GM18511 (cell line): Measurements from ENCODE around the gene ANTKMT.
A peak's percentile ranks its signal among the peaks of the same experiment; 100 is the strongest.
"Not testable (repeated sequence)": the region's sequence is repeated elsewhere in the genome, so short reads cannot be mapped to it uniquely, and the experiment has no call there.

Experiments used
- ATAC-seq: cut with Tn5 transposase; IDR thresholded peaks from one replicate; pipeline ENCODE4 v1.9.1; 2021; ENCODE audit warnings: mild to moderate bottlenecking, moderate library complexity; ENCODE audit not compliant: unreplicated experiment

Gene ANTKMT

GRCh38 chr16:712740-713250 lies 8.2 kb upstream of the ANTKMT start:
- not testable (repeated sequence) for ATAC-seq

DNA sequence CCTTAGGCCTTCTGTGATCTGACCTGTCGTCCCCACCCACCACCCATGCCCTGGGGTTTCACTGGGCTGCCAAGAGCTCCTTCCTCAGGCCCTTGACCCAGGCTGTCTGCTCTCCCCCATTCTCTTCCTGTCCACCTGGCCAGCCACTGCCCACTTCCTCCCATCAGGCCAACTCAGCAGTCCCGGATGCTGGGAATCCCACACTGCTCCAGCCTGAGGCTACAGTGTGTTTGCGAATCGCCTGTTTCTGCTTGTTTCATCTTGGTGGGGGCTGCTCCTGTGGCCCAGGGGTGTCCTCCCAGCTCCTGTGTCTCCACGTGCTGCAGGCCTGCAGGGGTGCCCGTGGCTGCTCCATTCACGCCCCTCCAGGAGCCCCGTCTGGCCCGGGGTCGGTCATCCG lies 6.9 kb upstream of the ANTKMT start:
- no peak for ATAC-seq

DNA sequence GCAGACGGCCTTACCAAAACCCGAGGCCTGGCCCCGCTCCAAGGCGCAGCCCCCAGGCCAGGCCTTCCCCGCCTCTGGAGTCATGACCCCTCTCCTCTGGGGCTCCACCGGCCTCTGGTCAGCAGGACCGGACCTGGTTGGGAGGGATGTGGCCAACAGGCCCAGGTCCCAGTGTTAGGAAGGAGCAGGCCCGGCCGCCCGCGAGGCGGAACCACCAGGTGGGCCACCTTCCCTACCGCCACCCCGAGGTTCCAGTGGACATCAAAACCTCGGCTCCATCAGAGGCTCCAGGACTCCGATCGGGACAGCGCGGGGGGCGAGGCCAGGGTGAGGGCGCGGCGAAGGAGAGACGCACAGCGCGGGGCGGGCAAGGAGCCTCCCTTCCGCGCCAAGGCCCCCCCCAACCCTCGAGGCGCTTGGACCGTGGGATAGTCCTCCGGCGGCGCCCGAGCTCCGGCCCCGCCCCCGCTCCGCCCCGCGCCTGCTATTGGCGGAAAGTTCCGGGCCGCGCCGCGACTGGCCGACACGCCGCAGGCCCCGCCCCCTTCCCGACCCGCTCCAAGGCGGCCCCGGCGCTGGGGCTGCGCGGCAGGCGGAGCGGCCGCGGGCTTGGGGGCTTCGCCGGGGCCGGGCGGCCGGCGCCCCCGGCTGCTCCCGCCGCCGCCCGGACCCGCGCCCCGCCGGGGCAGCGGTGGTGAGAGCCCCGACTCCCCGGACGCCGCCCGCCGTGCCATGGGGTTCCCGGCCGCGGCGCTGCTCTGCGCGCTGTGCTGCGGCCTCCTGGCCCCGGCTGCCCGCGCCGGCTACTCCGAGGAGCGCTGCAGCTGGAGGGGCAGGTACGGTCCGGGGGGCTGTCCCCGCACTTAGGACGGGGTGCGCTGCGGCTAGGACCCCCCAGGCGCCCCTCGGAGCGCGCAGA lies 6.1 kb upstream of the ANTKMT start, which contains the start of gene METRN:
METRN (plus strand) TSS at position 561 of the 919 bp plus-strand sequence; CDS start at position 733, 172 bp downstream.
- peak; percentile 79 for ATAC-seq

- no peak for ATAC-seq
Measured at GRCh38 chr16:715477-716199, 5.3 kb upstream of the ANTKMT start.

DNA sequence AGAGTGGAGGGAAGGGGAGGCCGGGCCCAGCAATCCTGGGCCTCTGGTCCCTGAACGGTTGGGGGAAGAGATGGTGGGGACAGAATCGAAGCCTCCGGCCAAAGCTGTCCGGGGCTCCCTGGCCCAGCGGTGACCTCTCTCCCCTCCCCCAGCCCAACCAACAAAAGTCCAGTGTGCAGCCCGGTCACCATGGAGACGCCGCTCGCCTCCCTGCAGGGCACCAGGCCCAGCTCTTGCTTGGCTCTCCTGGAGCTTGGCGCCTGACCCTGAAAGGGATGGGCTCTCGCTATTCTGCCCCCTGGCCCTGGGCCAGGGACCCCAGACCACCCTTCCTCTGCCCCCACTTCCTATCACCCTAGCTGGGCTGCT lies 4.8 kb upstream of the ANTKMT start:
- ATAC-seq: no peak

DNA sequence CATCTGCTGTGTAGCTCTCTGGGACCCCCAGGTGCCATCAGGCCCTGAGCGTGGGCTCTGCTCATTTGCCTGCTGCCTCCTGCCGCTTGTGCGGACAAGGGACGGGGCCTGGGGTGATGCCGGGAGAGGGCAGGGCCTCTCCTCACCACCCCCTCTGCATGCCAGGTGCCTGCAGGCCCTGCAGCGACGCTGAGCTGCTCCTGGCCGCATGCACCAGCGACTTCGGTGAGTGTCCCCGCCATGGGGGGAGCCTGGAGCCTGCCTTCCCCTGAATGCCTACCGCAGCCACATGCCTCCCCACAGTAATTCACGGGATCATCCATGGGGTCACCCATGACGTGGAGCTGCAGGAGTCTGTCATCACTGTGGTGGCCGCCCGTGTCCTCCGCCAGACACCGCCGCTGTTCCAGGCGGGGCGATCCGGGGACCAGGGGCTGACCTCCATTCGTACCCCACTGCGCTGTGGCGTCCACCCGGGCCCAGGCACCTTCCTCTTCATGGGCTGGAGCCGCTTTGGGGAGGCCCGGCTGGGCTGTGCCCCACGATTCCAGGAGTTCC lies 4.1 kb upstream of the ANTKMT start:
- ATAC-seq: no peak

DNA sequence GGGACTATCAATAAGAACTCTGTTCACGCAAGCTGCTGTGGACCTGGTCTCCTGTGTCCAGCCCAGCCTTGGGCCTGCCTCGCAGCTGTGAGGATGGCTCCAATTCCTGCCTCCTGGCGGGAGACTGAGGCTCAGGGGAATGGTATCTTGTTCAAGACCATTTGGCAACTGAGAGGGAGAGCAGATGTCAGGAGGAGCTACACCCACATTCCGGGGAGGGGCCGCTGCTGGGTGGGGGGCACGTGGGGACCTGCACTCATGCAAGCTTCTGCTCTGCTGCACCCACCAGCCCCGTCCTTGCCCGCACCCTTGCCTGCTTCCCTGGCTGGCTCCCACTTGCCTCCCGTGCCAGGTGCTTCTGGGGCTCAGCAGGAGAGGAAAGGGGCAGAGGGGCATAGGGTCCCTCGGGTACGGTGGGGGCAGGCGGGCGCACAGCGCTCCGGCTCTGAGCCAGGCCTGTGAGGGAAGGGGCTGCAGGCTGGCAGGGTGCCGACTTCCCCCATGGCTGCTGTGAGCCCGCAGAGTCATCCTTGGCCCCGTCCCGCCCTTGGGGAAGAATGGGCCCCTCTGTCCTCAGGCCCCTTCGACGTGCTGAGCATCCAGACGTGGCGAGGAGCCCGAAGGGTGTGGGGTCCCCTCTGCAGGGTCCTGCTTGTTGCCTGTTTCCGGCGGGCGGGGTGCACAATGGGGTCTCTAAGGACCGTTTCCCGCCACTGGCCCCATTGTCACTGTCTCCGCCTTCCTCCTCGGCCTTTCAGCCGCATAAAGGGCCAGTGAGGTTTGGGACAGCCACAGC lies 3.3 kb upstream of the ANTKMT start:
- no peak for ATAC-seq

GRCh38 chr16:718389-718788 lies 2.6 kb upstream of the ANTKMT start:
- ATAC-seq: no peak

DNA sequence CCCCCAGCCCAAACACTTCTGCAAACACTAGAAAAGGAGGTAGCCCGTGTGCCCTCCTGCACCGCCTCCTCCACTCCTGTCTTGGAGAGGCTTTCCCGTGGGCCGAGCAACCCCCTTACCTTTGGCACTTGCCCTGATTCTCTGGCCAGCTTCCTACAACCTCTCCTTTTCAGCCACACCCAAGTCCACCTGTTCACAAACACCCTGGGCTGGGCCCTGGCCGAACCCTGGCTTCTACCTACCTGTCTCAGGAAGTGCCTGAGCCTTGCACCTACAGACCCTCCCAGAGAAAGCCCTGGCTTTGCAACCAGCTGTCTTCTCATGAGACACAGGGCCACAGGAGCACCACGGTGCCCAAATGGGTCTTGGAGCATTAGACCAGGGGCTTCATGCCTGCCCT lies 2.0 kb upstream of the ANTKMT start:
- ATAC-seq: no peak

DNA sequence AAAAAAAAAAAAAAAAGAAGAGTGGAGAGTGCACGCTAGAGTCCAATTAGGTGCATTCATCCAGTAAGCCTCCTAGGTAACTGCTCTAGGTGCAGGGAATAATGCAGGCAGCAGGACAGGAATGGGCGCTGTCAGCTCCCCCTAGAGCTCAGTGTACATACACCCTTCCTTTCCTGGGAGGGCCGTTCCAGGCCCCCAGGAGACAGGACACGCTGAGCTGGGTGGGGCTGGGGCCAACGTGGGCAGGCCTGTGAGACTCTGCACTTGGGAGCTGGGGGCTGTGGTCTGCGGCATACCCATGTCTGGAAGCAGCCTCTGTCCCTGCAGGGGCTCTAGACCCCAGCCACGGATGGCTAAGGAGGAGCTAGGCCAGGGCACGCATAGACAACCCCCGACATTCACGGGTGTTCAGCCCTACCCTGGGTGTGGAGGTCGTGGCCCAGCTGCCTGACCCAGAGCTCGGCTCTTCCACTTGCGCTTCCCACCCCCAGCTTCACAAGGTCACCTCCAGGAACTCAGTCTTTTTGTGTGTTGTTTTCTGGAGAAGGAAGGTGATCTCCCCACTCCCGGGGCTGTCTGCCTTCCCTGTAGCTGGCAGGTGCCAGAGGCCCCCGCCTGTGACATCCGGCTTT lies 1.0 kb upstream of the ANTKMT start:
- no peak for ATAC-seq

- ATAC-seq: peak; percentile 31
Measured at GRCh38 chr16:720447-720989, 428 bp upstream of the ANTKMT start.

DNA sequence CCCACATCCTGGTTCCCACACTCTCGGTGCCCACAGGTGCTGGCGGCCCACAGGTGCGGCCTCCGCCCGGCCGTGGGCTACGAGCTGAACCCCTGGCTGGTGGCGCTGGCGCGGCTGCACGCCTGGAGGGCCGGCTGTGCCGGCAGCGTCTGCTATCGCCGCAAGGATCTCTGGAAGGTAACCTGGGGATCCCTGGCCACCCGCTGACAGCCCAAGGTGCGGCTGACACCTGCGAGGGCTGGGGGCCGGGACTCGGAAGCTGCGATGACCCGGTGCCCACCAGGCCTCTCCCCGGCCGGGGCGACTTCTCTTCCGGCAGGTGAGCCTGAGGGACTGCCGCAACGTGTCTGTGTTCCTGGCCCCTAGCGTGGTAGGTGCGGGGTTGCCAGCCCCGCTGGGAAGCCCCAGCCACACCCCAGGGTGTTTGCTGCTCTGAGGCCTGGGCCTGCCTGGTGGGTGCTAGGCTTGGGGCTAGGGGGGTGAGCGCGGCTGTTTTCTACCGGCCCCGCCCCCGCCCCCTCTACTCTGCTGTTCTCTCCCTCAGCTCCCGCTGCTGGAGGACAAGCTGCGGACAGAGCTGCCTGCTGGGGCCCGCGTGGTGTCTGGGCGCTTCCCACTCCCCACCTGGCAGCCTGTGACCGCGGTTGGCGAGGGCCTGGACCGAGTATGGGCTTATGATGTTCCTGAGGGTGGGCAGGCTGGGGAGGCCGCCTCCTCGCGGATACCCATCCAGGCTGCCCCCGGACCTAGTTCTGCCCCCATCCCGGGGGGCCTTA lies 1.0 kb downstream of the ANTKMT start:
- no peak for ATAC-seq

GRCh38 chr16:722835-723633 lies 2.1 kb downstream of the ANTKMT start:
- ATAC-seq: no peak

- ATAC-seq: no peak
Measured at GRCh38 chr16:723695-724094, 2.7 kb downstream of the ANTKMT start.

DNA sequence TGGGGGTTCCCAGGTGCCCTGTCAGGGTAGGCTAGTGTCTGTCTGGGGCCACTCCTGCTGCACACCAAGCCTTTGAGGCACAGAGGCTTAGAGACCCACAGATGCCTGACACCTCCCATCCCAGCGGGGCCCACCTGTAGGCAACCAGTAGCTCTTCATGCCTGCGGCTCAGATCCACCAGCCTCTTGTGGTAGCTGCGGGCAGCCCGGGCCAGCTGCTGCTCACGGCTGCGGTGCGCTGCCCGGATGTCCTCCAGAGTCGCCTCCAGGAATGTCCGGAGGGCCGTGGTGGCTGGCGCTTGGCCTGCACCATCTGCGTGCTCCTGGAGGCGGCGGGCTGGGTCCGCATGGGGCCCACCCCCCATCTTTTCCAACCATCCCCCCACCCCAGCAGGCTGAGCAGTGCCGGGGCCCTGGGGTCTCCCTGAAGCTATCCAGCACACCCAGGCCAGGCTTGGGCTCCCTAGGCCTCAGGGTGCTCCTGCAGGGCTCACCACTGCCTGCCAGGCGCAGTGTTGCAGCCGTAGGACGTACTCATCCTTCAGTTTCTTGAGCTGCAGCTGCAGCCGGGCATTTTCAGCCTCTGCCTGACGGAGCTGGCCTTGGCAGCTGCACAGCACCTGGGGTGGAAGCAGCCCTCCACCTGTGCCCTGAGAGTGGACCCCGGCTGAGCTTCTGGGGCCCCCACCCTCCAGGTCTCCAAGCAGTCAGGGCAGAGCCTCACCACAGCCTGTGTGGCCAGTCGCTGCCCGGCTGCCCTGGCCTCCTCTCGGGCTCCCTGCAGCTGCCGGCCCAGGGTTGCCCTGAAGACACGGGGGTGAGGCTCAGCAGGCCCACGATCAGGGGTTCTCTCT lies 3.5 kb downstream of the ANTKMT start:
- no peak for ATAC-seq

- ATAC-seq: no peak
Measured at GRCh38 chr16:725041-725376, 4.1 kb downstream of the ANTKMT start.

DNA sequence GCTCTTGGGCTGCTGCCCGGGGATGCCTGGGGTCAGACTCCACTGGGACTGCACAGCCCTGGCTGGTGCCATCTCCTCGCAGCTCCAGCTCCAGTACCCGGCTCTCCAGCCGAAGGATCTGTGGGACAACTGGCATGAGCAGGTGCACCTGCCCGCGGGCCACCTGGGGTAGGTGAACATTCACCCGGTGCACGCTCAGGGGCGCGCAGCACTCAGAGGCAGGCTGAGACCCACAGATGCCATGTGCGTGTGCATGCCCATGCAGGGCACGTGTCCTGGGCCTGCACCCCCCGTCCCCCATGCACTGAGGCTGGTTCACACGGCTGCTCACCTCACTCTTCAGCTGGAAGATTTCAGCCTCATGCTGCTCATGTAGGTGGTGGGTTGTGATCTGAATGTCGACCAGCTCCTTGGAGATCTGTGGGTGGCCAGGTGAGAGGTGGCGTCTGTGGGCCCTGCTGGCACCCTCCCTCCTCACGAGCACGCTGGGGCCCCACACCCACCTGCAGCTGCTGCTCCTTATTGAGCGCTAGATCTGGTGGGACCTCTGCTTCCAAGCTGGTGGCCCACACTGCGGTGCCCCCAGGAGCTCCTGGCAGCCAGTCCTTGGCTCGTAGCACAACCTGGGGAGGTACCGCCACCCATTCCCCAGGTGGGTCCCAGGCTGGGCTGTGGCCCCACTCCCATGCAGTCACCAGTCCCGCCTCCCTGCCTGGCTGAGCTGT lies 4.7 kb downstream of the ANTKMT start:
- no peak for ATAC-seq
